Upper lobe of left lung (tissue), 6 donors: ENCODE data around the gene WSB1. TPM values are rescaled to one million over a fixed set of nuclear protein-coding genes. Genes with fewer than 3 reads are reported as not detected.

Experiments used
- ATAC-seq, 2 donors: fragments of 200-7000 bp; cut with Tn5 transposase; one replicate each; pipeline ENCODE4 v1.9.1; 2022; ENCODE audit warnings: mild to moderate bottlenecking in 2 of 2, moderate library complexity in 2 of 2; ENCODE audit not compliant: low FRiP score in 2 of 2
- DNase-seq, 2 donors: peaks; one replicate each; pipeline ENCODE4 v3.0.0-alpha.2; 2019 to 2020
- H3K27ac ChIP-seq, 4 donors: fragments of 200-600 bp; sonication (generic); one replicate each; pipeline ENCODE4 v1.5.1; 2016 to 2019
- H3K27me3 ChIP-seq, 4 donors: fragments of 200-600 bp; sonication (generic); one replicate each; pipeline ENCODE4 v1.5.1; 2017 to 2019
- H3K36me3 ChIP-seq, 4 donors: fragments of 200-600 bp; sonication (generic); one replicate each; pipeline ENCODE4 v1.5.1; 2016 to 2019
- H3K4me1 ChIP-seq, 4 donors: fragments of 200-600 bp; sonication (generic); one replicate each; pipeline ENCODE4 v1.5.1; 2018 to 2019
- H3K4me3 ChIP-seq, 4 donors: fragments of 200-600 bp; sonication (generic); one replicate each; pipeline ENCODE4 v1.5.1; 2017 to 2019; ENCODE audit warnings: mild to moderate bottlenecking in 2 of 4, moderate library complexity in 1 of 4
- H3K9me3 ChIP-seq, 4 donors: fragments of 200-600 bp; sonication (generic); one replicate each; pipeline ENCODE4 v1.5.1; 2018 to 2019
- EP300 ChIP-seq, 4 donors: sonication (generic); formaldehyde crosslinking; IDR thresholded peaks; one replicate each; pipeline ENCODE4 v1.5.1; 2017; ENCODE audit warnings: antibody characterized with exemption in 4 of 4, control low read depth in 2 of 4
- POLR2A ChIP-seq, 4 donors: fragments of 450-650 bp; IDR thresholded peaks; one replicate each; pipeline ENCODE4 v1.5.1; 2016 to 2017; ENCODE audit warnings: antibody characterized with exemption in 4 of 4, mild to moderate bottlenecking in 2 of 4
- POLR2AphosphoS5 ChIP-seq, 2 donors: sonication (generic); formaldehyde crosslinking; IDR thresholded peaks; one replicate each; pipeline ENCODE4 v1.5.1; 2017; ENCODE audit warnings: antibody characterized with exemption in 2 of 2
- WGBS, 2 donors: methylation state at CpG; one replicate each; pipeline ENCODE4 v1.1.5; 2017 to 2018; 5-methylcytosine and 5-hydroxymethylcytosine counted together
- total RNA-seq, 6 donors: library from RNA; depleted of rRNA in 4 of 6; stranded (reverse); fragments of >200 nt in 4 of 6; gene quantifications; one replicate each; pipeline versions ENCODE4 v1.1.0 to v1.2.1, GENCODE V29; 2016 to 2021
- TF ChIP-seq, protein P1 (sequence below), 6 experiments: fragments of 450-650 bp in 4 of 6; fragments of 200-600 bp in 2 of 6; sonication (generic) in 2 of 6; IDR thresholded peaks; one replicate each; pipeline ENCODE4 v1.5.1; 2016 to 2019; ENCODE audit warnings: antibody characterized with exemption in 6 of 6
- donor health status: DM: no; HTN: no; CAD: no; lungs with moderate emphysema.
- donor health status: DM: no; HTN: yes; CAD: no; lungs with severe emphysema.

The WSB1 gene
- total RNA-seq, 6 donors from 2014 or later, result 261 to 514 (median 328) TPM

- Histone ChIP-seq H3K27ac (peak overlapping the region in 1 of 4 donors; percentile 82), H3K9me3 (no peaks in the 10 kb centered on the region), H3K27me3 (no peaks in the 10 kb centered on the region), H3K4me1 (peaks cover 30 to 41% (median 31%) of the 10 kb centered on the region in 4 donors), H3K4me3 (no peak overlapping the region), H3K36me3 (no peaks in the 10 kb centered on the region)
- no peak for TF ChIP-seq POLR2AphosphoS5 (IDR thresholded peaks at IDR 0.05)
- no peak for TF ChIP-seq EP300 (IDR thresholded peaks at IDR 0.05)
- TF ChIP-seq, protein P1, sequence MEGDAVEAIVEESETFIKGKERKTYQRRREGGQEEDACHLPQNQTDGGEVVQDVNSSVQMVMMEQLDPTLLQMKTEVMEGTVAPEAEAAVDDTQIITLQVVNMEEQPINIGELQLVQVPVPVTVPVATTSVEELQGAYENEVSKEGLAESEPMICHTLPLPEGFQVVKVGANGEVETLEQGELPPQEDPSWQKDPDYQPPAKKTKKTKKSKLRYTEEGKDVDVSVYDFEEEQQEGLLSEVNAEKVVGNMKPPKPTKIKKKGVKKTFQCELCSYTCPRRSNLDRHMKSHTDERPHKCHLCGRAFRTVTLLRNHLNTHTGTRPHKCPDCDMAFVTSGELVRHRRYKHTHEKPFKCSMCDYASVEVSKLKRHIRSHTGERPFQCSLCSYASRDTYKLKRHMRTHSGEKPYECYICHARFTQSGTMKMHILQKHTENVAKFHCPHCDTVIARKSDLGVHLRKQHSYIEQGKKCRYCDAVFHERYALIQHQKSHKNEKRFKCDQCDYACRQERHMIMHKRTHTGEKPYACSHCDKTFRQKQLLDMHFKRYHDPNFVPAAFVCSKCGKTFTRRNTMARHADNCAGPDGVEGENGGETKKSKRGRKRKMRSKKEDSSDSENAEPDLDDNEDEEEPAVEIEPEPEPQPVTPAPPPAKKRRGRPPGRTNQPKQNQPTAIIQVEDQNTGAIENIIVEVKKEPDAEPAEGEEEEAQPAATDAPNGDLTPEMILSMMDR (IDR thresholded peaks at IDR 0.05), result no peak
- no peak for TF ChIP-seq POLR2A (IDR thresholded peaks at IDR 0.05)
- DNase-seq, result no peak
- ATAC-seq, result no peak
Observed at GRCh38 chr17:27283751-27284150, 10.2 kb upstream of the WSB1 start.

GRCh38 chr17:27284811-27285415 is 9.0 kb upstream of the WSB1 start:
- no peaks in the 10 kb centered on the region for H3K27me3 ChIP-seq
- no peak for DNase-seq
- peak overlapping the region; percentile 5 to 82 (median 60) for H3K27ac ChIP-seq
- 25 to 34% methylated on average over 5 of the region's 5 CpGs for WGBS, 2 donors
- no peaks in the 10 kb centered on the region for H3K9me3 ChIP-seq
- TF ChIP-seq, protein P1 (IDR thresholded peaks at IDR 0.05), result no peak
- TF ChIP-seq EP300 (IDR thresholded peaks at IDR 0.05), result no peak
- no peak for TF ChIP-seq POLR2AphosphoS5 (IDR thresholded peaks at IDR 0.05)
- no peak for TF ChIP-seq POLR2A (IDR thresholded peaks at IDR 0.05)
- ATAC-seq, result no peak
- peak overlapping the region in 2 of 4 donors; percentile 3 to 19 for H3K4me3 ChIP-seq
- H3K4me1 ChIP-seq, result peaks cover 30 to 38% (median 31%) of the 10 kb centered on the region in 4 donors
- H3K36me3 ChIP-seq, result no peaks in the 10 kb centered on the region

DNA sequence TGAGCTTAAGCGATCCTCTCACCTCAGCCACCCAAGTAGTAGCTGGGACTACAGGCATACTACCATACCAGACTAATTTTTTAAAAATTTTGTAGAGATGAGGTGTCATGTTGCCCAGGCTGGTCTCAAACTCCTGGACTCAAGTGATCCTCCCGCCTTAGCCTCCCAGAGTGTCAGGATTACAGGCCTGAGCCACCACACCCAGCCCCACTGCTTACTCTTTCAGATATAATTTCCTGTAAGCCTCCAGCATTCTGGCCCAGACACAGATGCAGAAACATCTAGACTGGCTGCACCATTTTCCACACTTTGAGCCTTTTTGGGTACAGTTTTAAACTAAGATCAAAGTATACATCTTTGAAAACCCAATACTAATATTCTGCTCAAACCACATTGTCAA is 8.4 kb upstream of the WSB1 start:
- H3K9me3 ChIP-seq, result no peaks in the 10 kb centered on the region
- no peak overlapping the region for H3K4me3 ChIP-seq
- peaks cover 30 to 37% (median 31%) of the 10 kb centered on the region in 4 donors for H3K4me1 ChIP-seq
- TF ChIP-seq EP300 (IDR thresholded peaks at IDR 0.05) (no peak), POLR2AphosphoS5 (IDR thresholded peaks at IDR 0.05) (no peak), POLR2A (IDR thresholded peaks at IDR 0.05) (no peak)
- TF ChIP-seq, protein P1 (IDR thresholded peaks at IDR 0.05), result no peak
- DNase-seq (no peak), ATAC-seq (no peak)
- no peaks in the 10 kb centered on the region for H3K36me3 ChIP-seq
- 92 to 94% methylated on average over 2 of the region's 2 CpGs for WGBS, 2 donors
- H3K27me3 ChIP-seq, result no peaks in the 10 kb centered on the region
- H3K27ac ChIP-seq, result peak overlapping the region in 2 of 4 donors; percentile 73 to 82

DNA sequence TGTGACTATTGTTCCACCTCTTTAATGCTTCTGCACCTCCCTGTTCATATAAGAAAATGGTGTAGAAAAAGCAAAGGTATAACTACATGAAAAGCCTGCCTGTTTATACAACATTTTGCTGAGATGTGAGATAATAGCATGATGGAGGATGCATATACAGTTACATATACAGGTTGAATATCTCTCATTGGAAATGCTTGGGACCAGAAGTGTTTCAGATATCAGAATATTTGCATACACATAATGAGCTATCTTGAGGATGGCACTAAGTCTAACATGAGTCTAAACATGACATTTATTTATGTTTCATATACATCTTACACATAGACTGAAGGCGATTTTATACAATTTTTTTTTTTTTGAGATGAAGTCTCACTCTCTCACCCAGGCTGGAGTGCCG is 5.7 kb upstream of the WSB1 start:
- ATAC-seq (no peak), DNase-seq (no peak)
- Histone ChIP-seq H3K27me3 (no peaks in the 10 kb centered on the region), H3K4me3 (no peak overlapping the region), H3K27ac (no peak overlapping the region), H3K36me3 (no peaks in the 10 kb centered on the region), H3K4me1 (peaks cover 18 to 26% (median 21%) of the 10 kb centered on the region in 4 donors), H3K9me3 (no peaks in the 10 kb centered on the region)
- no peak for TF ChIP-seq EP300 (IDR thresholded peaks at IDR 0.05)
- TF ChIP-seq POLR2A (IDR thresholded peaks at IDR 0.05), result no peak
- TF ChIP-seq, protein P1 (IDR thresholded peaks at IDR 0.05), result no peak
- TF ChIP-seq POLR2AphosphoS5 (IDR thresholded peaks at IDR 0.05), result no peak
- 91 to 98% methylated on average over 2 of the region's 2 CpGs for WGBS, 2 donors

- Histone ChIP-seq H3K9me3 (no peaks in the 10 kb centered on the region), H3K4me3 (no peak overlapping the region), H3K4me1 (peaks cover 16 to 21% (median 19%) of the 10 kb centered on the region in 4 donors), H3K36me3 (no peaks in the 10 kb centered on the region), H3K27ac (no peak overlapping the region), H3K27me3 (no peaks in the 10 kb centered on the region)
- ATAC-seq, result no peak
- no peak for DNase-seq
- TF ChIP-seq POLR2A (IDR thresholded peaks at IDR 0.05), result no peak
- TF ChIP-seq EP300 (IDR thresholded peaks at IDR 0.05), result no peak
- TF ChIP-seq, protein P1 (IDR thresholded peaks at IDR 0.05), result no peak
- no peak for TF ChIP-seq POLR2AphosphoS5 (IDR thresholded peaks at IDR 0.05)
Observed at GRCh38 chr17:27289856-27290255, 4.1 kb upstream of the WSB1 start.
